HG03196 (cell line): Measurements from ENCODE around the gene SUB1.
"Not testable (repeated sequence)": the region's sequence is repeated elsewhere in the genome, so short reads cannot be mapped to it uniquely, and the experiment has no call there.

Experiments
- ATAC-seq: cut with Tn5 transposase; IDR thresholded peaks from one replicate; pipeline ENCODE4 v1.9.1; 2021; ENCODE audit not compliant: unreplicated experiment

The SUB1 gene

GRCh38 chr5:32598997-32599549 lies 13.7 kb downstream of the SUB1 start:
- ATAC-seq, result no peak

DNA sequence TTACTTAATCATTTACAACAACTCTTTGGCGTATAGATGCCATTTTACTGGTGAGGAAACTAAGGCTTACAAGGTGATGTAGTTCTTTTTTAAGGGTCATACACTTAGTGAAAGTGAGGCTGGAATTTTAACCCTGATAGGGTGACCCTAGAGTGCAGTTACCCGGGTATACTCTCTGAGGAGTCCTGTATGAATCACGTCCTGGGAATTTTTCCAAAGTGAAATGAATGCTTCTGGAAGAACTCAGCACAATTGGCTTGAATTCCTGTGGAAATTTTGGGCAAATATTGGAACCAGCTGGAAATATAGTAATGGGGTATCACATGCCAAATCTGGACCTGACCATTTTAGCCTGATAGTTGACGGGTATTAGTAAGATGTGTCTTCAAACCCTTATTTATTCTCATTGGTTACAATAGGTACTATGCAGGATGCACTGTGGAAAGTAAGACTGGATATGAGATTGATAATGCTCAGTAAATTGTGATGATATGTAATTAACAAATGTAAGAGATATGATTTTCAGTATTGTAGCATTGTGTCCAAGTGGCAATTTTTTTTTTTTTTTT lies 14.8 kb downstream of the SUB1 start:
- no peak for ATAC-seq

- no peak for ATAC-seq
Measured at GRCh38 chr5:32601623-32602295, 16.4 kb downstream of the SUB1 start.

DNA sequence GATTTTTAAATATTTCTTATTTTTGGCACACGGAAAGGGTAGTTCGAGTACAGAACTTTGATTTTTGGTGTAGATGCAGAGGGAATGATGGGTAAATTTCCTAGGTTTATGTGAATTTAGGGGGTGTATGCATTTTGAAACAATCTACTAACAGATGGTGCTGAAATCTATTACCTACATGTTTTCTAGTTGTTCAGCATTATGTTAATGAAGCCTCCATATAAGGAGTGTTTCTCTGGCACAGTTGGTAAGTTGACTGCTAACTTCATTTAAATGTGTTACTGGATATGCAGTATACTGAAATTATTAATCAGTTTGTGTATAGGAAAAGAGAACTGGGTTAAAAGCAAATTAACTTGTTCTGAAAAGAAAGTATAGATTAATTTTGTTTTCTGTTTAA lies 17.5 kb downstream of the SUB1 start:
- no peak for ATAC-seq

DNA sequence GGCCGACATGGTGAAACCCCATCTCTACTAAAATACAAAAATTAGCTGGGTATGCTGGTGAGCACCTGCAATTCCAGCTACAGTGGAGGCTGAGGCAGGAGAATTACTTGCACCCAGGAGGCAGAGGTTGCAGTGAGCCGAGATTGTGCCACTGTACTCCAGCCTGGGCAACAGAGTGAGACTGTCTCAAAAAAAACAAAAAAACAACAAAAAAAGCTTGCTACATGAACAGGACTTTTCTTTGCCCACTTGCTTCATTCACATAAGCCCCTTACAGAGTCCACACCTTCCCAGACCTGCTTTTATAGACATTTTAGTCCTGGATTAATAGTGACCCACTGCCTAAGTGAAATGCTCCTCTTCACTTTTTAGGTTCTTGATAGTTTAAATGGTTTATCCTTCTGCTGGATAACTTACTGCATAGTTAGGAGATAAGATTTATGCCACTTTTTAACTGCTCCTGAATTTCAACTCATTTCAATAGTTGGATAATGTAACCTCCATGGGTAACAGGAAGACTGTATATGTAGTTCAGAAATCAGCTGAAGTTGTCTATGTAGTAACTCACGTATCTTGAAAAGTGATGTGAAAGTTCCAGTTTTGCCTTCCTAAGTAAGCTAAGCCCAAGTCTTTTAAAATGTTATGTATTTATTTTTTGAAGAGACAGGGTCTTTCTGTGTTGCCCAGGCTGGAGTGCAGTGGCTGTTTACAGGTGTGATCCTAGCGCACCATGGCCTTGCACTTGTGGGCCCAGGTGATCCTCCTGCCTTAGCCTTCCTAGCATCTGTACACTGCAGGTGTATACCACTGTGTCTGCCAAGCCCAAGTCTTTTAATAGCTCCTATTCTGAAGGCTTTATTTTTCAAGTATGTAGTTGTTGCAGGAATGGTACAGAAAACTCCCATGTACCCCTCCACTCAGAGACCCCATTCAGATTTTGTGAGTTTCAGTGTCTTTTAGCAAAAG lies 19.7 kb downstream of the SUB1 start:
- no peak for ATAC-seq

DNA sequence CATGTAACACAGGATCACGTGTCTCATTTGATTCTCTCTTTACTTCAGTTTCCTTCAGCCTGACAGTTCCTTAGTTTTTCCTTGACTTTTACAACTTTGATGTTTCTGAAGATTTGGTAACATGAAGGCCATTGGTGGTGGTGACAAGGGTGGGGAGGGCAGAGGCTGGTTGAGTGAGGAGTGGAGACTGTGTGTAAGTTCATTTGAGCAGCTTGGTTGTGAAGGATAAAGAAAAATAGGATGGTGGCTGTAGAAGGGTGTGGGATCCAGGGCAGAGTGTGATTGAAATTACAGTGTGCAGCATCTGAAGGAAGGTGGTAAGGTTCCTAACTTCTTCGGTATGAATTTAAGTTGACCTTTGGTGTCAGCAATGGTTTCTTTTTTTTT lies 20.4 kb downstream of the SUB1 start:
- no peak for ATAC-seq

GRCh38 chr5:32612134-32612888 lies 27.0 kb downstream of the SUB1 start:
- ATAC-seq, result no peak

- peak; percentile 62 for ATAC-seq
Measured at GRCh38 chr5:32613050-32613672, 27.8 kb downstream of the SUB1 start.

- no peak for ATAC-seq
Measured at GRCh38 chr5:32615236-32615635, 29.9 kb downstream of the SUB1 start.

DNA sequence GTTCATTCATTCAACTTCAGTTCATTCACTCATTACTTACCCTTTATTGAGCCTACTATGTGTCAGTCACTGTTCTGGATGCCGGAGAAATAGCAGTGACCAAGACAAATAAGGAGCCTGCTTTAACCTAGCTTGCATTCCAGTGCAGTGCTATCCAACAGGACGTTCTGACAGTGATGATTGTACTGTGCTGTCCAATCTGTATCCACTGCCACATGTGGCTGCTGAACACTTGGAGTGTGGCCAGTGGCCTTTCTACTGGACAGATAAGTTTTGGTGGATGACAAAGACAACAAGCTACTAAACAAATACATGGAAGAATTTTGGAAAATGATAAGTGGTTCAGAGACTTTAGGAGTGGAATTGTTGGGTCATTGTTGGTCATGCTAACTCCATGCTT lies 33.6 kb downstream of the SUB1 start:
- no peak for ATAC-seq

GRCh38 chr5:32621256-32621655 lies 35.9 kb downstream of the SUB1 start:
- no peak for ATAC-seq

DNA sequence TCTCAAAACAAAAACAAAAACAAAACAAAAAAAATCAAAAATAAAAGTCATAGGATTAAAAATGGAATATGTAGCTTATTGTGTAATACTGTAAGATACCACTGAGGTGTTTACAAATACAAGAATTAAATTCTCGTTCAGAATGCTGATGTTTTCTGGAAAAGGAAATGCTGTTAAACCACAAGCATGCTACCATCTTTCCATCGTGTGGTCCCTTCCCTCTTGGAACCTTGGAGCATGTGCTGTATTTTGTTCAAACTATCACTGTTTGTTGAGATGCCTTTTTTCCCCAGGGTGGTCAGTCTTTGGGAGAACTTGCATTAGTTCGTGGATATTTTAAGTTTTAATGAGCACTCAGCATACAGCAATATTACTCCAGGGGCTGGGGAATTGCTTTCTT lies 39.7 kb downstream of the SUB1 start:
- no peak for ATAC-seq

- no peak for ATAC-seq
Measured at GRCh38 chr5:32625547-32625946, 40.2 kb downstream of the SUB1 start.

- ATAC-seq, result no peak
Measured at GRCh38 chr5:32627219-32627870, 42.0 kb downstream of the SUB1 start.

DNA sequence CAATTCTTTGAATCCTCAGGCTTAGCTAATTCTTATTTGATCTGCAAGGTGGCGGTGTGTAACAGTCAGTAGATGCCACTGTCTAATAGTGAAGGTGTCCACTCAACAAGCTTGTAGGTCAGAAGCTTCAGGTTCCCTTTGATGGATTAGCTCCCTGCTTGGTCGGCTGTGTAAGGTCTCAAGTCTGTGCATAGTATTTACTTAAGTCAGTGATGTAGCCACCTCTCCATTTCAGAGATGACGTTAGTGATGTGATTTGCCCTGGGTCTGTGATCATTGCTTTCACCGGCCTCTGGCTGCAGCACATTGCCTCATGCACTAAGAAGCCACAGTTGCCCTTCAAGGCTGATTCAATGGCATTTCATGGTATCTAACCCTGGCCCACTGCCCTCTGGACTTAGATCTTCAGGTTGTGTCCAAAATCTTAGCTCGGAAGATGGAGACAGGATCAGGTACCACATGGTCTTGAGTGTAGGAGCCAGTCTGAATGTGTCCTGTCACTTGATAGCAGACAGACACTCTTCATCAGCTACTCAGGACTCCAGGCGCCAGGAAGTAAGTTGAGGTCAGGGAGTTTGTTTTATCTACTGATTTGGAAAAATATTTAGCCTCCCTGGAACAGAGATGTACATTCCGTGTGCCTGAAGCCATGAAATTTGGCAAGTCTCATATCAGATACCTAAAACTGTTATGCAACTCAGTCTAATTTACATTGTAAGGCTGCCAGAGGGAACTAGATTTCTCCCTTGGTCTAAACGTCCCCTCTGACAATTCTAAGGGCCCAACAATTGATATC lies 42.9 kb downstream of the SUB1 start:
- no peak for ATAC-seq

- ATAC-seq, result no peak
Measured at GRCh38 chr5:32630867-32631491, 45.6 kb downstream of the SUB1 start.

DNA sequence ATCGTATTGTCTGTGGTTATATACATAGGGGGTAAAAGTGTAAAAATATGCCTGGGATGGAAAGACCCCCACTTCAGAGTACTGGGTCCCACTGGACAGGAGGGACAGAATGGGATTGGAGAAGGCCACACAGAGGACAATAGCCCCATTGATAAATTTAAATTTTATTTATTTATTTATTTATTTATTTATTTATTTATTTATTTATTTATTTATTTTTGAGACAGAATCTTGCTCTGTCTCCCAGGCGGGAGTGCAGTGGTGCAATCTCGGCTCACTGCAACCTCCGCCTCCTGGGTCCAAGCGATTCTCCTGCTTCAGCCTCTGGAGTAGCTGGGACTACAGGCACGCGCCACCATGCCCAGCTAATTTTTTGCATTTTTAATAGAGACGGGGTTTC lies 47.7 kb downstream of the SUB1 start:
- ATAC-seq, result not testable (repeated sequence)

- ATAC-seq, result no peak
Measured at GRCh38 chr5:32638309-32638708, 53.0 kb downstream of the SUB1 start.

DNA sequence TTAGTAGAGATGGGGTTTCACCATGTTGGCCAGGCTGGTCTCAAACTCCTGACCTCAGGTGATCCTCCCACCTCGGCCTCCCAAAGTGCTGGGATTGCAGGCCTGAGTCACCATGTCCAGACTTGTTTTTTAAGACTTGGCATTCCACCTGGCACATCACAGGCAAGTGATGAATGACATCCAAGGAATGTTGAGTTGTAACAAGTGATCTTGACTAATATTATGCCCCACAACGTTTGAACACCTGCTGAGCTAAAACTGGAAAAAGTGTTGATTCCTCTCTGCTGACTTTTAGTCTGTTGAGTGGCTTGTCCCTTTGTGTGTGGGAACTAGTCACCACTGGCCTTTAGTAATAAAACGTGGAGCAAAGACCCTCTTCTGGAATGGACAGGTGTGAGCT lies 54.6 kb downstream of the SUB1 start:
- ATAC-seq, result no peak
